Tibial artery (tissue), 4 donors: ENCODE measurements around the gene ANGEL2.
"Not testable (repeated sequence)": the region's sequence is repeated elsewhere in the genome, so short reads cannot be mapped to it uniquely, and the experiment has no call there.

Experiments
- DNase-seq, 2 donors: peaks; one replicate each; pipeline ENCODE4 v3.0.0-alpha.2; 2019
- H3K27ac ChIP-seq, 2 donors: fragments of 200-600 bp; sonication (generic) in 1 of 2; 1 replicate in 1 of 2; 2 replicates in 1 of 2; pipeline ENCODE4 v1.5.1; 2018 to 2019; ENCODE audit warnings: mild to moderate bottlenecking in 1 of 2
- H3K27me3 ChIP-seq, 2 donors: fragments of 200-600 bp; sonication (generic) in 1 of 2; one replicate each; pipeline versions ENCODE4 v1.5.1 to v1.6.0; 2016 to 2019
- H3K36me3 ChIP-seq, 3 donors: fragments of 200-600 bp; sonication (generic) in 2 of 3; one replicate each; pipeline ENCODE4 v1.5.1; 2016 to 2019; ENCODE audit warnings: mild to moderate bottlenecking in 2 of 3
- H3K4me1 ChIP-seq, 4 donors: fragments of 200-600 bp; sonication (generic) in 2 of 4; 1 replicate in 3 of 4; 2 replicates in 1 of 4; pipeline ENCODE4 v1.5.1; 2016 to 2019
- H3K4me3 ChIP-seq, 2 donors: fragments of 200-600 bp; sonication (generic) in 1 of 2; 1 replicate in 1 of 2; 2 replicates in 1 of 2; pipeline ENCODE4 v1.5.1; 2018 to 2019; ENCODE audit warnings: mild to moderate bottlenecking in 2 of 2
- H3K9me3 ChIP-seq, 3 donors: fragments of 200-600 bp; sonication (generic) in 1 of 3; one replicate each; pipeline ENCODE4 v1.5.1; 2016 to 2019
- intact Hi-C: fragments of 100-400 bp; cut with DNase I; formaldehyde crosslinking; loops from one replicate; pipeline ENCODE4 v1.15.0; 2023; ENCODE audit warnings: low total_unique reads
- TF ChIP-seq, protein P1 (sequence below), 2 experiments: fragments of 200-600 bp in 1 of 2; fragments of 450-650 bp in 1 of 2; IDR thresholded peaks; one replicate each; pipeline ENCODE4 v1.5.1; 2017 to 2019; ENCODE audit warnings: antibody characterized with exemption in 2 of 2, mild to moderate bottlenecking in 1 of 2, moderate library complexity in 1 of 2

The ANGEL2 gene

DNA sequence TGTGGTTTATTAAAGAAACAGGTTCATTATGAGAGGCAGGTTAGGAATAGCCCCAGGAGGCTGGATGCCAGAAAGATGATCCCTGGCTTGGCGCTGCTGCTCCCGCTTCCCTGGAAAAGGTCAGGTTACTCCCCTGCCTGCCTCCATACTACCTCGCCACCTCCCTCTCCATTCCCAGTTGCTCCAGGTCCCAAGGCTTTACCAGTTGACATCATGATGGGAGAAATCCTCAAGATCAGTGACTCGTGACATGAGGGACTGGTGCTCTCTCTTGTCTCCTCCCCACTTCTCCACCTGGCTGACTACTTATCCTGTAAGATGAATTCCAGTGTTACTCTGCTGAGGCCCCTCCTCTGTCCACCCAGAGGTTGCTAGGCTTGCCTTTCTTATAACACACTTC is 45.6 kb downstream of the ANGEL2 start:
- DNase-seq: no peak
- TF ChIP-seq, protein P1, sequence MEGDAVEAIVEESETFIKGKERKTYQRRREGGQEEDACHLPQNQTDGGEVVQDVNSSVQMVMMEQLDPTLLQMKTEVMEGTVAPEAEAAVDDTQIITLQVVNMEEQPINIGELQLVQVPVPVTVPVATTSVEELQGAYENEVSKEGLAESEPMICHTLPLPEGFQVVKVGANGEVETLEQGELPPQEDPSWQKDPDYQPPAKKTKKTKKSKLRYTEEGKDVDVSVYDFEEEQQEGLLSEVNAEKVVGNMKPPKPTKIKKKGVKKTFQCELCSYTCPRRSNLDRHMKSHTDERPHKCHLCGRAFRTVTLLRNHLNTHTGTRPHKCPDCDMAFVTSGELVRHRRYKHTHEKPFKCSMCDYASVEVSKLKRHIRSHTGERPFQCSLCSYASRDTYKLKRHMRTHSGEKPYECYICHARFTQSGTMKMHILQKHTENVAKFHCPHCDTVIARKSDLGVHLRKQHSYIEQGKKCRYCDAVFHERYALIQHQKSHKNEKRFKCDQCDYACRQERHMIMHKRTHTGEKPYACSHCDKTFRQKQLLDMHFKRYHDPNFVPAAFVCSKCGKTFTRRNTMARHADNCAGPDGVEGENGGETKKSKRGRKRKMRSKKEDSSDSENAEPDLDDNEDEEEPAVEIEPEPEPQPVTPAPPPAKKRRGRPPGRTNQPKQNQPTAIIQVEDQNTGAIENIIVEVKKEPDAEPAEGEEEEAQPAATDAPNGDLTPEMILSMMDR (IDR thresholded peaks at IDR 0.05): no peak
- no peak overlapping the region for H3K27ac ChIP-seq
- H3K9me3 ChIP-seq: no peaks in the 10 kb centered on the region
- intact Hi-C loops: no loop called here
- no peaks in the 10 kb centered on the region for H3K36me3 ChIP-seq
- H3K4me1 ChIP-seq: no peaks in the 10 kb centered on the region
- no peak overlapping the region for H3K4me3 ChIP-seq
- H3K27me3 ChIP-seq: peaks cover 0 to 6% of the 10 kb centered on the region in 2 donors

DNA sequence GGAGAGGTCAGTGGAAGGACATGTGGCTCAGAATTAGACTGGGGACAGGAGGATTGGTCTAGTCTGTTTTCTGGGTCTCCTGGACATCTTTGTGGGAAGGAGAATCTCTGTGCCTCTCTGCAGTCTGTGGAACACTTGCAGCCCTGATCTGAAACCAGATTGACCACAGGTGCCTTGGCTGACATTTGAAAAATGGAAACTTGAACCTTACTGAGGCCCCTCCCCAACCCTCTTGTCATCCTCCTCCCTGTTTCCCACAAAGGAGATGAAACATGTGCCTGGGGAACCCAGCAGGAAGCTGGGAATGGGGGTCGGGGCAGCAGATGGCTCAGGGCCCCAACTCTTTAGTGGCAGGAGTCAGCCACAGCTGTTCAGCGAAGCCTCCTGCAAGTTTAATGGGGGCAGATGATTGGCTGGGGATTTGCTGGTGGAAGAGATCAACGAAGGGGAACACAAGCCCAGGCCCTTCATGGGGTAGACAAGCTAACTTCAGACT is 47.3 kb downstream of the ANGEL2 start:
- no peaks in the 10 kb centered on the region for H3K36me3 ChIP-seq
- TF ChIP-seq, protein P1 (IDR thresholded peaks at IDR 0.05): no peak
- no peak for DNase-seq
- no peaks in the 10 kb centered on the region for H3K9me3 ChIP-seq
- no peak overlapping the region for H3K4me3 ChIP-seq
- H3K4me1 ChIP-seq: no peaks in the 10 kb centered on the region
- intact Hi-C loops: no loop called here
- H3K27me3 ChIP-seq: peaks cover 0 to 6% of the 10 kb centered on the region in 2 donors
- no peak overlapping the region for H3K27ac ChIP-seq

GRCh38 chr1:212967801-212968200 is 47.9 kb downstream of the ANGEL2 start:
- Histone ChIP-seq H3K36me3 (no peaks in the 10 kb centered on the region), H3K4me3 (no peak overlapping the region), H3K27me3 (peaks cover 0 to 6% of the 10 kb centered on the region in 2 donors), H3K4me1 (no peaks in the 10 kb centered on the region), H3K27ac (no peak overlapping the region), H3K9me3 (no peaks in the 10 kb centered on the region)
- TF ChIP-seq, protein P1 (IDR thresholded peaks at IDR 0.05): peak in 1 of 2 experiments; percentile 18
- no peak for DNase-seq
- intact Hi-C loops: no loop called here

- no peaks in the 10 kb centered on the region for H3K9me3 ChIP-seq
- intact Hi-C loops: no loop called here
- peaks cover 0 to 6% of the 10 kb centered on the region in 2 donors for H3K27me3 ChIP-seq
- H3K27ac ChIP-seq: no peak overlapping the region
- no peak for DNase-seq
- H3K4me3 ChIP-seq: no peak overlapping the region
- no peaks in the 10 kb centered on the region for H3K36me3 ChIP-seq
- H3K4me1 ChIP-seq: no peaks in the 10 kb centered on the region
- TF ChIP-seq, protein P1 (IDR thresholded peaks at IDR 0.05): no peak
Observed at GRCh38 chr1:212966616-212967015, 49.1 kb downstream of the ANGEL2 start.

- H3K4me3 ChIP-seq, H3K4me1 ChIP-seq, intact Hi-C loops, H3K36me3 ChIP-seq, DNase-seq, H3K27me3 ChIP-seq, H3K9me3 ChIP-seq, H3K27ac ChIP-seq: not testable (repeated sequence)
Observed at GRCh38 chr1:212964993-212965392, 50.7 kb downstream of the ANGEL2 start.

GRCh38 chr1:212964102-212964501 is 51.6 kb downstream of the ANGEL2 start:
- Histone ChIP-seq H3K4me1 (no peaks in the 10 kb centered on the region), H3K36me3 (no peaks in the 10 kb centered on the region), H3K4me3 (no peak overlapping the region), H3K27me3 (peaks cover 0 to 6% of the 10 kb centered on the region in 2 donors), H3K9me3 (no peaks in the 10 kb centered on the region), H3K27ac (no peak overlapping the region)
- intact Hi-C loops: no loop called here
- TF ChIP-seq, protein P1 (IDR thresholded peaks at IDR 0.05): no peak
- no peak for DNase-seq
